Activated CD4-positive, alpha-beta memory T cell treated with anti-CD3 and anti-CD28 coated beads, Interleukin-2, amount 10 ng/mL, durations not matched to agents 7 days and 5 days (primary cell): ENCODE measurements around the gene SPACA9. TPM values are rescaled to one million over a fixed set of nuclear protein-coding genes. Genes with fewer than 3 reads are reported as not detected.

Experiments
- CTCF ChIA-PET: fragments of 350-600 bp; sonication (Branson Sonifier 250); formaldehyde crosslinking; loops from one replicate; lab custom pipeline; 2021; ENCODE audit warnings: antibody characterized with exemption, inconsistent platforms; lab: Charles Lee
- POLR2A ChIA-PET: fragments of 350-600 bp; sonication (Branson Sonifier 250); formaldehyde crosslinking; loops from one replicate; lab custom pipeline; 2021; ENCODE audit warnings: antibody characterized with exemption; lab: Charles Lee
- DNase-seq: peaks from one replicate; pipeline ENCODE4 v3.0.0-alpha.2; 2020
- H3K27ac Mint-ChIP-seq: one replicate; pipeline ENCODE4 v1.8.0; 2021; ENCODE audit warnings: mild to moderate bottlenecking, mixed read lengths
- H3K27me3 Mint-ChIP-seq: one replicate; pipeline ENCODE4 v1.8.0; 2021; ENCODE audit warnings: mixed read lengths
- H3K36me3 Mint-ChIP-seq: one replicate; pipeline ENCODE4 v1.8.0; 2021; ENCODE audit warnings: low read depth, mixed read lengths
- H3K4me1 Mint-ChIP-seq: one replicate; pipeline ENCODE4 v1.8.0; 2021; ENCODE audit warnings: mixed read lengths
- H3K4me3 Mint-ChIP-seq: one replicate; pipeline ENCODE4 v1.8.0; 2021; ENCODE audit warnings: mild to moderate bottlenecking, mixed read lengths
- H3K9me3 Mint-ChIP-seq: one replicate; pipeline ENCODE4 v1.8.0; 2021; ENCODE audit warnings: mixed read lengths
- total RNA-seq, 2 experiments: library from RNA; stranded (reverse); gene quantifications; one replicate each; pipeline ENCODE4 v1.2.3, GENCODE V29; 2021

Gene SPACA9
- total RNA-seq, 2 experiments from 2014 or later, result 3.2 to 3.6 TPM

DNA sequence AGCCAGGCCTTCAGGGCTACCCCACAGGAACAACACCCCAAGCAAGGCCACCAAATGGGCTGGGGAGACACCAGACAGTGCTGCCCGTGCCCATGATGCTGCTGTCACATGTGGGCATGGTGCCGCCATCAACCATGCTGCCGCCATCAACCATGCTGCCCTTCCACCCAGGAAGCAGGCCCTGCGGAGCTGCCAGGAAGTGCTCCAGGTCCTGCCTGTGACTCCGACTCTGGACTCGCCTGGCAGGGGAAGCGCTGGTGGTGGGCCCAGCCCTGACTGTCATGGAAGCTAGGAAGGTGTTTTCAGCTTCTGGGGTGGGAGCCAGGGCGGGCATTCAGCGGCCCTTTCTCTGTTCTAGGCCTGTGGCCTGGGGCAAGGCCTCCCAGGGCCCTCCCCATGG is 9.4 kb upstream of the SPACA9 start:
- peaks cover 7% of the 10 kb centered on the region for H3K4me1 Mint-ChIP-seq
- H3K27ac Mint-ChIP-seq, result no peak overlapping the region
- CTCF ChIA-PET, result no interaction called here
- POLR2A ChIA-PET, result no interaction called here
- H3K4me3 Mint-ChIP-seq, result no peak overlapping the region
- no peak for DNase-seq
- H3K27me3 Mint-ChIP-seq, result peaks cover 25% of the 10 kb centered on the region
- H3K9me3 Mint-ChIP-seq, result no peaks in the 10 kb centered on the region
- no peaks in the 10 kb centered on the region for H3K36me3 Mint-ChIP-seq

DNA sequence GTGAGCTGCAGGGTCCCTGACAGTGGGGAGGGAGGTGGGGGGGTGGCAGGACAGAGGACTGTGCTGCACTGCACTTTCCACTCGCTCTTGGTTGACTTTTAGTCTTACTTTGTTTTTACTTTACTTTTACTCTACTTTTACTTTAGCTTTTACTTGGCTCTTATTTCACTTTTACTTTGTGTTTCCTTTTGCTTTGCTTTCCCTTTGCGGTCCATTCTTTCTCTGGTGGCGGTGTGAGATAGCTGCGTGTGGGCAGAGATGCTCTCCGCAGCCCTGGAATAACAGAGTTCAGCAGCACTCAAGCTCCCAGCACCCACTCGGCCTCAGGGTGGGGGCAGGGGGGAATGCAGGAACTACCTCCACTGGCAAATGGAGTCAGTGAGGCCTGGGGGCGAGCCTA is 5.3 kb upstream of the SPACA9 start:
- Mint-ChIP-seq H3K27me3 (peaks cover 27% of the 10 kb centered on the region), H3K4me1 (peaks cover 7% of the 10 kb centered on the region), H3K36me3 (no peaks in the 10 kb centered on the region), H3K27ac (no peak overlapping the region), H3K9me3 (no peaks in the 10 kb centered on the region), H3K4me3 (peak overlapping the region; percentile 38)
- no peak for DNase-seq
- ChIA-PET POLR2A (interaction anchor here (1.0 to 1.1 kb wide), 2 partner anchors 21 to 25 kb away, joined by 3 to 4 read pairs; no protein-coding TSS in a partner anchor), CTCF (interaction anchor here (1.2 to 1.3 kb wide), 2 partner anchors 25 to 28 kb away, joined by 3 to 4 read pairs; no protein-coding TSS in a partner anchor)

DNA sequence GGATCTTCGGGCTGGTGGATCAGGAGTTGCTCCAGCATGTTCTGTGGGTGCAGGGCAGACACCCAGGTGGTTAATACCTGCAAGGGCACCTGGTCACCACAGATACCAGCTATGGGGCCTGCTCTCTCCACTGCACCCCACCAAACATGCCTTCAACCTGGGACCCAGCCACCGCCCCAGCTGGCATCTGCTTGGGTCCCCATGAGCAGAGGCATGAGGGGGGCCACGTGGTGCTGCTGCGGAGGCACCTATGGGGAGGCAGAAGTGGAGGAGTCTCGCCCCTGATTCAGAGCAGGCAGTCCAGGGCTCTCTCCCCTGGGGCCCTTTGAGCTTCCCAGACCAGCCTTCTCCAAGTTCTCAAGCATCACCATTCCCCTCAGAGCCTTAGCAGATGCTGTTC is 3.5 kb upstream of the SPACA9 start:
- Mint-ChIP-seq H3K36me3 (no peaks in the 10 kb centered on the region), H3K4me1 (peaks cover 20% of the 10 kb centered on the region), H3K27ac (no peak overlapping the region), H3K4me3 (no peak overlapping the region), H3K9me3 (no peaks in the 10 kb centered on the region), H3K27me3 (peaks cover 25% of the 10 kb centered on the region)
- ChIA-PET CTCF (no interaction called here), POLR2A (no interaction called here)
- DNase-seq, result no peak

DNA sequence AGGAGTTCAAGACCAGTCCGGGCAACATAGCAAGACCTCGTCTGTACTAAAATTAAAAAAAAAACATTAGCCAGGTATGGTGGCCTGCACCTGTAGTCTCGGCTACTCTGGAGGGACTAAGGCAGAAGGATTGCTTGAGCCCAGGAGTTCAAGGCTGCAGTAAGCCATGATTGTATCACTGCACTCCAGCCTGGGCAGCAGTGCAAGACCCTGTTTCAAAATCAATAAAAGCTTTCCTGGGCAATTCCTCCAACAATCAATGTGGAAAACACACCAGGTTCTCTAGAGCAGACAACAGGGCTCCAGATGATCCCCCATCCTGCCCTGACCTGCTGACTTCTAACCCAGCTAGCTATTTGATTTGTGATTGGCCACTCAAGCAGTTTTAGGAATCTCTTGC is 1.8 kb upstream of the SPACA9 start:
- DNase-seq, result no peak
- Mint-ChIP-seq H3K36me3 (no peaks in the 10 kb centered on the region), H3K27ac (no peak overlapping the region), H3K4me1 (peaks cover 26% of the 10 kb centered on the region), H3K4me3 (peak overlapping the region; percentile 58), H3K9me3 (no peaks in the 10 kb centered on the region), H3K27me3 (peaks cover 18% of the 10 kb centered on the region)
- POLR2A ChIA-PET, result interaction anchor here (1.5 kb wide), 1 partner anchor 68 kb away, joined by 10 read pairs; the partner anchor contains the start of gene TSC1
- CTCF ChIA-PET, result interaction anchor here (1.2 kb wide), 1 partner anchor 26 kb away, joined by 3 read pairs; no protein-coding TSS in a partner anchor

DNA sequence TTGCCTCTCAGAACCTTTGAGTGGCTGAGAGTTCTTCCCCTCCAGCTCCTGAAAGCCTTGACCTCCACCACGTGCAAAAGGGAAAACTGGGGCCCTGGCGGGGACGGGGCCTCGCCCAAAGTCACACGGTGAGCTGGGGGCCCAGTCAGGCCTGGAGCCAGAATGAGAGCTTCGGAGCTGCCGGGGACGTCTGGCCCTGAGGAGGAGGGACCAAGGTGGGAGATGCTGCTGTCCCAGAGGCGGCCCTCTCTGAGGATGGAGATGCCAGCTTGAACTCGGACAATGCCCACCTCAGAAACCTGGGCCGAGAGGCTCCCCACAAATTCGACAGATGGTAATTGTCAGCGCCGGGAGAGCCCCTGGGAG is 1.3 kb upstream of the SPACA9 start:
- H3K27ac Mint-ChIP-seq, result no peak overlapping the region
- POLR2A ChIA-PET, result interaction anchor here (1.5 kb wide), 1 partner anchor 67 kb away, joined by 10 read pairs; the partner anchor contains the start of gene TSC1
- H3K4me3 Mint-ChIP-seq, result peak overlapping the region; percentile 58
- DNase-seq, result no peak
- CTCF ChIA-PET, result no interaction called here
- H3K36me3 Mint-ChIP-seq, result no peaks in the 10 kb centered on the region
- peaks cover 32% of the 10 kb centered on the region for H3K4me1 Mint-ChIP-seq
- H3K9me3 Mint-ChIP-seq, result no peaks in the 10 kb centered on the region
- H3K27me3 Mint-ChIP-seq, result peaks cover 18% of the 10 kb centered on the region

DNA sequence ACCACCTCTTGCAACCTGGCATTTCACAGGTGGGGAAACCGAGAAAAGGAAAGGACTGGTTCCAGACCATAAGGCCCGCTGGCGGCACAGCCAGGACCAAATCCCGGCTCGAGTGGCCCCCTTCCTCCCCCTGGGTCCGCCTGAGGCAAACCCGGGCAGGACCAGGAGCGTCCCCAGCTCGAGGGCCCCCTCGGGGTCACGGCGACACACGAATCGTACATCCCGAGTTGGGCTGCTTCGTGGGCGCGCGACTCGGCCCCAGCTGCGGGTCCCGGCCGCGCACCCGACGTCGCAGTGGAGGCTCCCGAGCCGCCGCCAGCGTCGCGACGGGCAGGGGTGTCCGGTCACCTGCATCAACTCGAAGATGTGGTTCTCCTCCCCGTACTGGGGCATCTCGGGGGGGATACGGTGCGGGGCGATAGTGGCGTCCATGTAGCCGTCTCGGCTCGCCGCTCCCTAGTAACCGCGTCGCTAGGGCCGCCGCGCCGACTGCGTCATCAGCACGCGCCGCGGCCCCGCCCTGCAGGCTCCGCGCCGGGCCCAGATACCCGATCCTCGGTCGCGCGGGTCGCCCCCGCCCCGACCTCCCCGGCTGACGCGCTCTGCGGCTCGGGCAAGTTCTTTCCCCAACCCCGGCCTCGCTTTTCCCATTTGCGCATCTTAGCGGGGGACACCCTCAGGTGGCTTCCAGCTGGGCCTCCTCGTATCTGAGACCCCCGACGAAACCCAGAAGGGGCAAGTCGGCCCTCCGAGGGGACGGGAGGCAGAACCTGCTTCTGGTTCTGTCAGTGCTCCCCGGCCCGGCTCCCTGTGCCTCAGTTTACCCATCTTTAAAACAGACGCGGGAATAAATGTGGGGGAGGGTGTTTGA is 639 bp upstream of the SPACA9 start, which contains the start of gene AK8:
Gene AK8 (minus strand): TSS at position 461 of the 871 bp plus-strand sequence. CDS start 29 bp downstream, at position 432.
- Mint-ChIP-seq H3K27ac (peak within 1 kb of the TSS; percentile 76), H3K27me3 (peaks cover 18% of the 10 kb centered on the region), H3K9me3 (no peaks in the 10 kb centered on the region), H3K4me3 (peak within 1 kb of the TSS; percentile 78), H3K4me1 (peaks cover 38% of the 10 kb centered on the region), H3K36me3 (no peaks in the 10 kb centered on the region)
- peak; percentile 79 for DNase-seq
- ChIA-PET CTCF (no interaction called here), POLR2A (interaction anchor here (1.4 to 2.6 kb wide), 5 partner anchors 11 to 208 kb away, joined by 5 to 11 read pairs (median 6); partner anchors contain the start of genes DDX31, GTF3C4 and TSC1)

DNA sequence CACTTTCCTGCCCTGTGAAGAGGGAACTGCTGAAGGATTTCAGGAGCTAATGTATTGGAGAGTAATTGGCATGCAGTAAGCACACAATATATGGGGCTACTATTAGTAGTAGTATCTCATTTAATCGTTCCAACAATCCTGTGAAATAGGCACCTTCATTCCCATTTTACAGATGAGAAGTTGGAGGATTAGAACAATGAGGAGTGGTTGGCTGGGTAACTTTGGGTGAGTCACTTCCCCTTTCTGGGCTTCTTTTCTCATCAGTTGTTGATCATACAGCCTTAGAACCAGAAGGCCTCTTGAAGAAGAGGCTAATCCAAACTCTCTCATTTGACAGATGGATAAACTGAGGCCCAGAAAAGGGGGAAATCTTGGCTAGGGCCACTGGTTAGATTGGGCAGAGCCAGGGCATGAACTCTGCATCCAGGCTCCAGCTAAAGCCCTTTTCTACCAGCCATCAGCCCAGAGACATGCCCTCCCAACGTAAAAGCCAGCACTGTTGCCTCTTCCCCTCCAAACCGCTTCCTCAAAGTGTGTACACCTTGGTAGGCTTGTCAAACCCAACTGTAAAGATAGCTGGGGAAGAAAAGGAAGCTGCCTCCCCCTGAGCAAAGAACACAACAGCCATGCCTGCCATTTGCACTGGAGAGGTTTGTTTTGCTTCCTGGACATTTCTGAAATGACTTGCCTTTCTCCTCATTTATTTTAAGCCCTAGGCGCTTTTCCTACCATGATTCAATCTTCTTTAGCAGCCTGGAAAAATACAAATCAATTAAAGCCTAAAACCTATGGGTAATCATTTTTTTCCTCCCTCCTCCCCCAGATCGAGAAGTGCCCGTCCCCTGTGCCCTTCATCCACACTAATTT is 992 bp downstream of the SPACA9 start:
- CTCF ChIA-PET, result interaction anchor here (1.1 to 1.6 kb wide), 3 partner anchors 14 to 23 kb away, joined by 4 to 5 read pairs (median 5); no protein-coding TSS in a partner anchor
- H3K27me3 Mint-ChIP-seq, result peaks cover 9% of the 10 kb centered on the region
- no peak for DNase-seq
- peak overlapping the region; percentile 76 for H3K27ac Mint-ChIP-seq
- no peaks in the 10 kb centered on the region for H3K9me3 Mint-ChIP-seq
- no peaks in the 10 kb centered on the region for H3K36me3 Mint-ChIP-seq
- H3K4me1 Mint-ChIP-seq, result peaks cover 32% of the 10 kb centered on the region
- H3K4me3 Mint-ChIP-seq, result peak overlapping the region; percentile 78
- POLR2A ChIA-PET, result interaction anchor here (1.0 to 2.6 kb wide), 7 partner anchors 12 to 210 kb away, joined by 3 to 11 read pairs (median 5); partner anchors contain the start of genes DDX31 and GTF3C4

DNA sequence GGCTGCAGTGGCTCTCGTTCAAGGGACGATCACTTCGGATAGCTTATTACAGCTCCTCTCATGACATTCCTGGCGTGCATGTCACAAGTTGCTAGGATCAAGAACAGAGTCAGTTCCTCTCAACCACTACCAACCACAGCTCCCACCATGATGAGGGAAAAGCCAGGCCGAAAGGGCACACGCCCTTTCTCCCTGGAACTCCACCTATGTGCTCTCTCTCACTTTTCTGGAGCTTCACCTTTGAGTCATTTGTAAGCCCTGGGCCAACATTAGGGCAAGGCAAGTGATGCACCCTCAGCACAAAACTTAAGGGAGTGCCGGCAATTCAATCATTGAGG is 1.6 kb downstream of the SPACA9 start:
- CTCF ChIA-PET, result interaction anchor here (1.6 kb wide), 1 partner anchor 14 kb away, joined by 5 read pairs; no protein-coding TSS in a partner anchor
- peaks cover 32% of the 10 kb centered on the region for H3K4me1 Mint-ChIP-seq
- POLR2A ChIA-PET, result interaction anchor here (1.1 to 2.6 kb wide), 4 partner anchors 13 to 210 kb away, joined by 3 to 11 read pairs (median 4); partner anchors contain the start of genes DDX31 and GTF3C4
- no peaks in the 10 kb centered on the region for H3K36me3 Mint-ChIP-seq
- H3K27ac Mint-ChIP-seq, result peak overlapping the region; percentile 76
- H3K4me3 Mint-ChIP-seq, result peak overlapping the region; percentile 78
- peaks cover 7% of the 10 kb centered on the region for H3K27me3 Mint-ChIP-seq
- DNase-seq, result no peak
- no peaks in the 10 kb centered on the region for H3K9me3 Mint-ChIP-seq

DNA sequence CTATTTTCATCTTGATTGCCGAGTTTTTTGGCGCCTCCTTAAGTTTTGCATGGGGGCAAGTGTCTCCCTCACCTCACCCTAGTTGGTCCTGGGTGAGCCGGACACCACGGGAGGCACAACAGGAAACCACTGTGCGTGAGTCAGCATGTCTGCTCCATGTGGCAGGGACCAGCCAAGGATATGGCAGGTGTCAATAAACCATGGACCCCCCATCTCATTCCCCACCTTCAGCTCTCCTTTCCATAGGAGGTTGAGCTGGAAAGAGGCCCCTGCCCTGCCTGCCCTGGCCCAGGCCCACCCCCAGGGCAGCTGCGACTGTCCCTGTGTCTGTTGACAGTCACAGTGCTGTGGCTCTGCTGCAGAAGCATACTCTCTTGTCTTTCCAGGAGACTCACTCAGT is 3.1 kb downstream of the SPACA9 start:
- no peak overlapping the region for H3K27ac Mint-ChIP-seq
- ChIA-PET CTCF (no interaction called here), POLR2A (no interaction called here)
- H3K4me1 Mint-ChIP-seq, result peaks cover 32% of the 10 kb centered on the region
- no peaks in the 10 kb centered on the region for H3K9me3 Mint-ChIP-seq
- H3K36me3 Mint-ChIP-seq, result no peaks in the 10 kb centered on the region
- no peak for DNase-seq
- peaks cover 1% of the 10 kb centered on the region for H3K27me3 Mint-ChIP-seq
- H3K4me3 Mint-ChIP-seq, result no peak overlapping the region

DNA sequence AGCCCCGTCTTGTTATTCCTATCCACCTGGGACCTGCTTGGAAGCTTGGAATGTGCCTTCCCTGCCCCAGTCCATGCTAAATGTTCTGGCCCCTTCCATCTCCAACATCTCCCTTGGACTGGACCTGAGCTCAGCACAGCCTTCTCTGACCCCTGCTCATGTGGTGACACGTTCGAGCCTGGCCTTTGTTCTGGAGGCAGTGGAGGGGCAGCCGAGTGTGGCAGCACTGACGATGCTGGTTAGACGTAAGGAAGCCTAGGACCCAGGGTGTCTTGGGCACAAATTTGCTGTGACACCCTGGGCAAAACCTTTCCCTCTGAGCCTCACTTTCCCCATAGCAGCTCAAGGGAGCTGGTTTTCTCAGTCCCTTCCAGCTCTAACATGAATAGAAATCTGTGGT is 3.9 kb downstream of the SPACA9 start:
- no peaks in the 10 kb centered on the region for H3K36me3 Mint-ChIP-seq
- DNase-seq, result no peak
- H3K27me3 Mint-ChIP-seq, result no peaks in the 10 kb centered on the region
- H3K4me3 Mint-ChIP-seq, result no peak overlapping the region
- ChIA-PET POLR2A (no interaction called here), CTCF (interaction anchor here (1.2 kb wide), 1 partner anchor 20 kb away, joined by 3 read pairs; no protein-coding TSS in a partner anchor)
- H3K27ac Mint-ChIP-seq, result no peak overlapping the region
- peaks cover 32% of the 10 kb centered on the region for H3K4me1 Mint-ChIP-seq
- no peaks in the 10 kb centered on the region for H3K9me3 Mint-ChIP-seq

DNA sequence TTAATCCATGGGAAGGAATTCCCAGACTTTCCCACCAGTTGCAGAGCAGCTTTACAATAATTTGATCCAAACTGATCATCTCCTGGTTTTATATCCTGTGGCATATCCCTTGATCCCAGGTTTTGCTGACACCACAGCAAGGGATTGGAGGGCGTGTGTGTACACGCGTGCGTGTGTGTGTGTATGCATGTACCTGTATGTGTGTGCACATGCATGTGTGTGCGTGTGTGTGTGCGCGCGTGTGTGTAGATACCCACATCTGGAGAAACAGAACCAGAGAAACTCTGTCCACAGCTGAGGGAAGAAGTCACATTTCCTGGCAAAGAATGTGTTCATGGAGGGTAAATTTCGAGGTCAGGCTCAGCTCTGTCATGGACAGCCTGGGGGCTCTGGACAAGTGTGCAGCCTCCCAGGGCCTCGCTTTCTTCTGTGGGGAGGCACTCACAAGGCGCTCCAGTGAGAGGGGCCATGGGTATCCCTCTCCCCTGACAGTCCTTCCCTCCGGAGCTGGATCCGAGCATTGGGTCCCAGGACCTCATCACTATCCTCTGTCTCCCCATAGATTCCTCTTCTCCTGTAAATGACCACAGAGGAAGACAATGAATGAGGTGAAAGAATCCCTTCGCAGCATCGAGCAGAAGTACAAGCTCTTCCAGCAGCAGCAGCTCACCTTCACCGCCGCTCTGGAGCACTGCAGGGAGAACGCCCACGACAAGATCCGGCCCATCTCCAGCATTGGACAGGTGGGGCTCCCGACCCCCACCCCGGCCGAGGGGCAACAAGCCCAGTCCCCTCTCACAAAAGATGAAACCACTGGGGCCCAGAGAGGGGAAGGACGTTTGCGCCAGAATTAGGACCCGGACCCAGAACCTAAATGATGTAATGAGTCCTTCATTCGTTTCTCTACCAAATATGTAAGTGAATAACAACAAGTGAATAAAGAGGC is 4.9 kb downstream of the SPACA9 start:
- no peaks in the 10 kb centered on the region for H3K27me3 Mint-ChIP-seq
- no peak overlapping the region for H3K27ac Mint-ChIP-seq
- no peak for DNase-seq
- no peaks in the 10 kb centered on the region for H3K9me3 Mint-ChIP-seq
- peaks cover 34% of the 10 kb centered on the region for H3K4me1 Mint-ChIP-seq
- POLR2A ChIA-PET, result no interaction called here
- CTCF ChIA-PET, result interaction anchor here (0.9 to 1.2 kb wide), 2 partner anchors 19 to 138 kb away, joined by 3 read pairs; no protein-coding TSS in a partner anchor
- H3K4me3 Mint-ChIP-seq, result no peak overlapping the region
- H3K36me3 Mint-ChIP-seq, result no peaks in the 10 kb centered on the region
